ENCODE data around the gene HSPA12B.

Gene HSPA12B

GRCh38 chr20:3744806-3745685 is 12.6 kb downstream of the HSPA12B start:
- TF ChIP-seq EGR1 (IDR thresholded peaks at IDR 0.05) (no peak), TAF1 (IDR thresholded peaks at IDR 0.05; ENCODE audit: low read depth) (no peak; the same call in 1 of the 2 replicates), YY1 (IDR thresholded peaks at IDR 0.05; ENCODE audit: low read depth) (0 out of 2 replicates have a peak, but pooled peaks have one; percentile 16), CEBPB (IDR thresholded peaks at IDR 0.05) (no peak), ZBTB7A (IDR thresholded peaks at IDR 0.05; ENCODE audit: low read depth) (peak; percentile 23), TCF12 (IDR thresholded peaks at IDR 0.05; ENCODE audit: low read depth) (no peak), CREB1 (IDR thresholded peaks at IDR 0.05; ENCODE audit: low read depth) (no peak), RAD21 (IDR thresholded peaks at IDR 0.05; ENCODE audit: low read depth) (0 out of 2 replicates have a peak, but pooled peaks have one; percentile 17), FOXM1 (IDR thresholded peaks at IDR 0.05; ENCODE audit: borderline replicate concordance, low read depth) (no peak), USF1 (IDR thresholded peaks at IDR 0.05) (peak; percentile 66), NFIC (IDR thresholded peaks at IDR 0.05) (no peak), TEAD4 (IDR thresholded peaks at IDR 0.05) (no peak), EP300 (IDR thresholded peaks at IDR 0.05; ENCODE audit: borderline replicate concordance) (no peak)
- TF ChIP-seq, protein P1, sequence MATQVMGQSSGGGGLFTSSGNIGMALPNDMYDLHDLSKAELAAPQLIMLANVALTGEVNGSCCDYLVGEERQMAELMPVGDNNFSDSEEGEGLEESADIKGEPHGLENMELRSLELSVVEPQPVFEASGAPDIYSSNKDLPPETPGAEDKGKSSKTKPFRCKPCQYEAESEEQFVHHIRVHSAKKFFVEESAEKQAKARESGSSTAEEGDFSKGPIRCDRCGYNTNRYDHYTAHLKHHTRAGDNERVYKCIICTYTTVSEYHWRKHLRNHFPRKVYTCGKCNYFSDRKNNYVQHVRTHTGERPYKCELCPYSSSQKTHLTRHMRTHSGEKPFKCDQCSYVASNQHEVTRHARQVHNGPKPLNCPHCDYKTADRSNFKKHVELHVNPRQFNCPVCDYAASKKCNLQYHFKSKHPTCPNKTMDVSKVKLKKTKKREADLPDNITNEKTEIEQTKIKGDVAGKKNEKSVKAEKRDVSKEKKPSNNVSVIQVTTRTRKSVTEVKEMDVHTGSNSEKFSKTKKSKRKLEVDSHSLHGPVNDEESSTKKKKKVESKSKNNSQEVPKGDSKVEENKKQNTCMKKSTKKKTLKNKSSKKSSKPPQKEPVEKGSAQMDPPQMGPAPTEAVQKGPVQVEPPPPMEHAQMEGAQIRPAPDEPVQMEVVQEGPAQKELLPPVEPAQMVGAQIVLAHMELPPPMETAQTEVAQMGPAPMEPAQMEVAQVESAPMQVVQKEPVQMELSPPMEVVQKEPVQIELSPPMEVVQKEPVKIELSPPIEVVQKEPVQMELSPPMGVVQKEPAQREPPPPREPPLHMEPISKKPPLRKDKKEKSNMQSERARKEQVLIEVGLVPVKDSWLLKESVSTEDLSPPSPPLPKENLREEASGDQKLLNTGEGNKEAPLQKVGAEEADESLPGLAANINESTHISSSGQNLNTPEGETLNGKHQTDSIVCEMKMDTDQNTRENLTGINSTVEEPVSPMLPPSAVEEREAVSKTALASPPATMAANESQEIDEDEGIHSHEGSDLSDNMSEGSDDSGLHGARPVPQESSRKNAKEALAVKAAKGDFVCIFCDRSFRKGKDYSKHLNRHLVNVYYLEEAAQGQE (IDR thresholded peaks at IDR 0.05; ENCODE audit: low read depth): no peak
- TF ChIP-seq, protein P2, sequence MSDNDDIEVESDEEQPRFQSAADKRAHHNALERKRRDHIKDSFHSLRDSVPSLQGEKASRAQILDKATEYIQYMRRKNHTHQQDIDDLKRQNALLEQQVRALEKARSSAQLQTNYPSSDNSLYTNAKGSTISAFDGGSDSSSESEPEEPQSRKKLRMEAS (IDR thresholded peaks at IDR 0.05): peak; percentile 50; the same call in 1 of the 2 replicates

DNA sequence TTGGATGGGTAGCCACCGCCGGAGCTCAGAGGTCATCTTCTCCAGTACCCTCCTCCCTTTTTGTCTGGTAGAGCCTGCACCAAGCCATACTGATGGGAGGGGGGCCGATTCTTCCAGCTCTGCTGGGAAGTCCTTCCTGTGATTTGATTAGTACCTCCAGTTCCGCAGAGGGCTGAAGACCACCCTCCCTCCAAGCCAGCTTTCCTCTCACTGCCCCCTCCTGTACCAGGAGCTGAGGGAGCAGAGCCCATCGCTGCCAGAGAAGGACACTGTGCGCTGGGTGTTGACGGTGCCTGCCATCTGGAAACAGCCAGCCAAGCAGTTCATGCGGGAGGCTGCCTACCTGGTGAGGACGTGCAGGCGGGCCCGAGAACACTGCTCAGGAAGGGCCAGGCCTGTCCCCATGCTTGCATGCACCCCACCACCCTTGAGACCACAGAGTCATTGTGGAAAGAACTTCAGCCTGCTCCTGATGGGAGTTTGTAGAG is 13.2 kb downstream of the HSPA12B start:
- TF ChIP-seq, protein P2 (IDR thresholded peaks at IDR 0.05): no peak
- no peak for TF ChIP-seq CREB1 (IDR thresholded peaks at IDR 0.05; ENCODE audit: low read depth)
- no peak for TF ChIP-seq FOXM1 (IDR thresholded peaks at IDR 0.05; ENCODE audit: borderline replicate concordance, low read depth)
- no peak for TF ChIP-seq NFIC (IDR thresholded peaks at IDR 0.05)
- no peak for TF ChIP-seq TEAD4 (IDR thresholded peaks at IDR 0.05)
- no peak for TF ChIP-seq TCF12 (IDR thresholded peaks at IDR 0.05; ENCODE audit: low read depth)
- TF ChIP-seq, protein P1 (IDR thresholded peaks at IDR 0.05; ENCODE audit: low read depth): no peak
- no peak for TF ChIP-seq USF1 (IDR thresholded peaks at IDR 0.05)
- TF ChIP-seq CEBPB (IDR thresholded peaks at IDR 0.05): no peak

- TF ChIP-seq EGR1 (IDR thresholded peaks at IDR 0.05) (no peak), NFIC (IDR thresholded peaks at IDR 0.05) (no peak), CEBPB (IDR thresholded peaks at IDR 0.05) (no peak), TEAD4 (IDR thresholded peaks at IDR 0.05) (no peak), YY1 (IDR thresholded peaks at IDR 0.05; ENCODE audit: low read depth) (no peak), EP300 (IDR thresholded peaks at IDR 0.05; ENCODE audit: borderline replicate concordance) (no peak), ZBTB7A (IDR thresholded peaks at IDR 0.05; ENCODE audit: low read depth) (no peak), CREB1 (IDR thresholded peaks at IDR 0.05; ENCODE audit: low read depth) (no peak)
- TF ChIP-seq, protein P1 (IDR thresholded peaks at IDR 0.05; ENCODE audit: low read depth): no peak
- TF ChIP-seq, protein P2 (IDR thresholded peaks at IDR 0.05): no peak
These were observed 15.0 kb downstream of the HSPA12B start for GRCh38 chr20:3747471-3747870.

- TF ChIP-seq NFIC (IDR thresholded peaks at IDR 0.05): no peak
- TF ChIP-seq TCF12 (IDR thresholded peaks at IDR 0.05; ENCODE audit: low read depth): no peak
- TF ChIP-seq EGR1 (IDR thresholded peaks at IDR 0.05): no peak
These were observed 15.6 kb downstream of the HSPA12B start for GRCh38 chr20:3748073-3748472.
